Adrenal gland (tissue), 12 donors: ENCODE data around the gene CR1. TPM values are rescaled to one million over a fixed set of nuclear protein-coding genes. Genes with fewer than 3 reads are reported as not detected.

Experiments used
- DNase-seq, 7 donors: peaks; one replicate each; pipeline ENCODE4 v3.0.0-alpha.2; 2019 to 2020
- H3K27ac ChIP-seq, 5 donors: fragments of 200-600 bp; sonication (generic) in 4 of 5; 1 replicate in 3 of 5; 2 replicates in 2 of 5; pipeline versions ENCODE4 v1.5.1 to v1.8.0; 2016 to 2020; ENCODE audit warnings: mild to moderate bottlenecking in 1 of 5
- H3K27me3 ChIP-seq: fragments of 200-600 bp; 2 replicates; pipeline ENCODE4 v1.8.0; 2021
- H3K36me3 ChIP-seq, 2 donors: fragments of 200-600 bp; replicated peaks in 1 of 2; 1 replicate in 1 of 2; 2 replicates in 1 of 2; pipeline versions ENCODE4 v1.5.1 to v1.8.0; 2018 to 2022
- H3K4me1 ChIP-seq, 2 donors: fragments of 200-600 bp; replicated peaks in 1 of 2; 1 replicate in 1 of 2; 2 replicates in 1 of 2; pipeline versions ENCODE4 v1.5.1 to v1.8.0; 2018 to 2021
- H3K4me3 ChIP-seq, 4 donors: fragments of 200-600 bp; sonication (generic) in 3 of 4; one replicate each; pipeline ENCODE4 v1.5.1; 2016 to 2018
- H3K9me3 ChIP-seq, 3 donors: fragments of 200-600 bp; sonication (generic) in 1 of 3; replicated peaks in 1 of 3; 1 replicate in 2 of 3; 2 replicates in 1 of 3; pipeline versions ENCODE4 v1.5.1 to v1.8.0; 2016 to 2021
- POLR2A ChIP-seq, 2 donors: fragments of 450-650 bp; IDR thresholded peaks; one replicate each; pipeline ENCODE4 v1.6.1; 2017; ENCODE audit warnings: antibody characterized with exemption in 2 of 2, mild to moderate bottlenecking in 2 of 2, moderate library complexity in 1 of 2
- WGBS, 4 donors: extraction: QIAGEN DNeasy Blood & Tissue Kit in 2 of 4; methylation state at CpG; one replicate each; pipeline versions ENCODE4 v1.1.5 to v1.1.7; 2013 to 2017; 5-methylcytosine and 5-hydroxymethylcytosine counted together
- intact Hi-C, 2 donors: fragments of 100-400 bp; cut with DNase I; formaldehyde crosslinking; loops; one replicate each; pipeline versions ENCODE4 v1.14.1 to v1.15.0; 2022 to 2023
- polyA plus RNA-seq, 3 donors: library from polyadenylated mRNA; stranded (reverse); fragments of 200-250 nt in 2 of 3; fragments of 350-450 nt in 1 of 3; fragmentation: Illumina TruSeq in 1 of 3; extraction: RNeasy Lipid Tissue Mini Kit (QIAGEN cat#74804) in 1 of 3; gene quantifications; one replicate each; pipeline ENCODE4 v1.2.3, GENCODE V29; 2013 to 2014
- total RNA-seq, 9 donors: library from RNA; depleted of rRNA in 4 of 9; stranded (reverse); fragments of >200 nt in 4 of 9; fragments of 120-200 nt in 1 of 9; fragmentation: NEBNext Ultra II Directional in 1 of 9; extraction: Animal tissue kit (Norgen Biotek cat#: 25700) in 1 of 9; gene quantifications; one replicate each; pipeline versions ENCODE4 v1.1.0 to v1.2.4, GENCODE V29; 2013 to 2023
- TF ChIP-seq, protein P1 (sequence below), 6 experiments: fragments of 450-650 bp in 4 of 6; fragments of 200-600 bp in 2 of 6; sonication (generic) in 1 of 6; IDR thresholded peaks; 1 replicate in 5 of 6; 2 replicates in 1 of 6; pipeline versions ENCODE4 v1.5.1 to v1.8.0; 2016 to 2021; ENCODE audit warnings: antibody characterized with exemption in 6 of 6, mild to moderate bottlenecking in 2 of 6, moderate library complexity in 1 of 6
- donor health status: healthy with polysubstance abuse.
- donor health status: Bipolar disorder and iron deficiency.
- donor health status: DM: yes; HTN: yes; CAD: no.
- donor health status: DM: no; HTN: no; CAD: no.
- donor health status: DM: no; HTN: no; CAD: no.
- donor health status: DM: yes; HTN: yes; CAD: no.

CR1 gene
- total and polyA plus RNA-seq, 12 donors = 0.30 to 35.5 (median 3.6) TPM

DNA sequence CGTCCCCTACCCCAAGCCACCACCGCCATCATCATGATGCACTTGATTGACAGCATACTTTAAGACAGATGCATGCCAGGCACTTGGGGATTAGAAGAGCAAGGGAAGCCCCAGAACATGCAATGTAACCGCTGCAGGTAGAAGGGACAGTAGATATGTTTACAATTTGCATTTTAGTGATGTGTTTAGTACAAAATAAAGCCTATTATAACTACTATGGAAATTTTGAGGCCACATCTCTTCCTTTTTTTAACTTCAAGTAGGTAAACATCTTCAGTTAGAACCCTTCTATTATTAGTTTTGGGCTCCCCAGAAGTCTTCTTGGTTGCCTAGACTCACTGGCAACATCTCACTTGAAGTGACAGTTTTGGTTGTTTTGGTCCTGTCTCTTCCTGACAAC is 174.2 kb downstream of the CR1 start:
- WGBS, 4 donors = 80 to 88% (median 87%) methylated on average over 3 of the region's 3 CpGs
- Histone ChIP-seq H3K4me1 (peaks cover 0 to 7% of the 10 kb centered on the region in 2 donors), H3K9me3 (no peaks in the 10 kb centered on the region), H3K27me3 (peaks cover 46% of the 10 kb centered on the region), H3K4me3 (no peak overlapping the region), H3K27ac (no peak overlapping the region), H3K36me3 (no peaks in the 10 kb centered on the region)
- no peak for TF ChIP-seq POLR2A (IDR thresholded peaks at IDR 0.05)
- TF ChIP-seq, protein P1, sequence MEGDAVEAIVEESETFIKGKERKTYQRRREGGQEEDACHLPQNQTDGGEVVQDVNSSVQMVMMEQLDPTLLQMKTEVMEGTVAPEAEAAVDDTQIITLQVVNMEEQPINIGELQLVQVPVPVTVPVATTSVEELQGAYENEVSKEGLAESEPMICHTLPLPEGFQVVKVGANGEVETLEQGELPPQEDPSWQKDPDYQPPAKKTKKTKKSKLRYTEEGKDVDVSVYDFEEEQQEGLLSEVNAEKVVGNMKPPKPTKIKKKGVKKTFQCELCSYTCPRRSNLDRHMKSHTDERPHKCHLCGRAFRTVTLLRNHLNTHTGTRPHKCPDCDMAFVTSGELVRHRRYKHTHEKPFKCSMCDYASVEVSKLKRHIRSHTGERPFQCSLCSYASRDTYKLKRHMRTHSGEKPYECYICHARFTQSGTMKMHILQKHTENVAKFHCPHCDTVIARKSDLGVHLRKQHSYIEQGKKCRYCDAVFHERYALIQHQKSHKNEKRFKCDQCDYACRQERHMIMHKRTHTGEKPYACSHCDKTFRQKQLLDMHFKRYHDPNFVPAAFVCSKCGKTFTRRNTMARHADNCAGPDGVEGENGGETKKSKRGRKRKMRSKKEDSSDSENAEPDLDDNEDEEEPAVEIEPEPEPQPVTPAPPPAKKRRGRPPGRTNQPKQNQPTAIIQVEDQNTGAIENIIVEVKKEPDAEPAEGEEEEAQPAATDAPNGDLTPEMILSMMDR (IDR thresholded peaks at IDR 0.05) = no peak
- DNase-seq = no peak
- intact Hi-C loops = no loop called here

DNA sequence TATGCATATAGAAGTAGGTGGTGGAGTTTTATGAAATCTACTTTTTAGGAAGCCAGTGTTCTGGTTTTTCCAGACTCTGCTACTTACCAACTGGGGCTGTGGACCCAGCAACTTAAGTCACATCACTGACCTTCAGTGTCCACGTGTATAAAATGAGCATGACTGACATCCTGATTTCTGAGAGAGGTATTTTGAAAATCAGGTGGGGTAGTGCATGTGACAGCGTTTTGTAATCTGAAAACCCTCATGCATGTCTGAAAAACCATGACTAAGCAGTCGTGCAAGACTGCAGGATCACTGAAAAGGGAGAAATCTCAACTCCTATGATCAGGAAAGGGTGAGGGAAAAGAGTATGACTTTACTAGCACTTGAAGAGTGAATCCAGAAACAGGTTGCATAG is 175.0 kb downstream of the CR1 start:
- H3K27me3 ChIP-seq = peaks cover 40% of the 10 kb centered on the region
- WGBS, 4 donors = 33 to 40% (median 38%) methylated on average over 3 of the region's 3 CpGs

DNA sequence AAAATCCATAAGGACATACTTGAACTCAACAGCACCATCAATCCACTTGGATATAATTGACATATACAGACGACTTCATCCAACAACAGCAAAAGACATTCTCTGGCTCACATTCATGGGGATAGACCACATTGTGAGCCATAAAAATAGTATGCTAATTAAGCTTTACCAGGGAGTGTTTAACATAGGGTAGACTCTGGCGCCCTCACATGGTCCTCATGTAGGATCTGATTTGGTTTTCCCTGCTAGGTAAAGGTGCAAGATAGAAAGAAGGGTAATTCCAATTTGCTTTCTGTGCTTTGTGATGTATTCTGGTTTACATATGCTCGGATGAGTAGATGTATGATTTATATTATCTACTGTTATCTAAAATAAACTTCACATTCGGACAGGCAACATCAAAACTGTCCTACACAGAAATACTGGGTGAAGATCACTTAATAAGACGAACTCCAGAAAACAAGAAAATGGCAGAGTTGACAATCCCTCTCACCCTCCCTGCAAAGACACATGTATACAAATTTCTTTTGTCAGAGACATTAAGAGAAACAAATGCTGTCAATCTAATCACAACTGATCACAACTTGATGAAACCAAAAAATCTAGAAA is 176.7 kb downstream of the CR1 start:
- no peaks in the 10 kb centered on the region for H3K36me3 ChIP-seq
- intact Hi-C loops = no loop called here
- H3K9me3 ChIP-seq = no peaks in the 10 kb centered on the region
- 27 to 33% (median 30%) methylated on average over 5 of the region's 5 CpGs for WGBS, 4 donors
- H3K4me3 ChIP-seq = no peak overlapping the region
- H3K27me3 ChIP-seq = peaks cover 28% of the 10 kb centered on the region
- no peak overlapping the region for H3K27ac ChIP-seq
- peaks cover 0 to 7% of the 10 kb centered on the region in 2 donors for H3K4me1 ChIP-seq
- peak in 3 of 7 donors; percentile 25 to 51 (median 26) for DNase-seq
- no peak for TF ChIP-seq POLR2A (IDR thresholded peaks at IDR 0.05)
- TF ChIP-seq, protein P1 (IDR thresholded peaks at IDR 0.05) = peak in 5 of 6 experiments; percentile 19 to 47 (median 32)

More for the DNA sequence above, 175.0 kb downstream of the CR1 start:
- Histone ChIP-seq H3K4me1 (peaks cover 0 to 7% of the 10 kb centered on the region in 2 donors), H3K4me3 (no peak overlapping the region), H3K9me3 (no peaks in the 10 kb centered on the region), H3K36me3 (no peaks in the 10 kb centered on the region), H3K27ac (no peak overlapping the region)
- TF ChIP-seq, protein P1 (IDR thresholded peaks at IDR 0.05) = no peak
- TF ChIP-seq POLR2A (IDR thresholded peaks at IDR 0.05) = no peak
- no peak for DNase-seq
- intact Hi-C loops = no loop called here

DNA sequence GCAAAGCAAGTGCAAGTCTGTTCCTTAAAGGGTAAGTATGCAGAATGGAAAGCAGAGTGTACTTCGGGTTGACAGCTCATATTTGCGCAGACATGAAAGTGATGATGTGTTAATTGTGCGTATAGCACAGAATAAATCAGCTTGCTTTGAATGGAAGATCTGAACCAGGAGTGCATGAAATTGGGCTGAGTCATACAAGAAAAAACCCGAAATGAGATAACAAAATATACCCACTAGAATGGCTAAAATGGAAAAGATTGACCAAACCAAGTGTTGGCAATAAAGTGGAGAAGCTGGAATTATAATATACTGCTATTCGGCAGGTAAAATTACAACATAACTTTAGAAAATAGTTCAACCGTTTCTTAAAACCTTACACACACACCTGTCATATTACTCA is 177.4 kb downstream of the CR1 start:
- Histone ChIP-seq H3K4me3 (no peak overlapping the region), H3K4me1 (peaks cover 0 to 7% of the 10 kb centered on the region in 2 donors), H3K9me3 (no peaks in the 10 kb centered on the region), H3K27me3 (peaks cover 22% of the 10 kb centered on the region), H3K36me3 (no peaks in the 10 kb centered on the region), H3K27ac (no peak overlapping the region)
- 68 to 81% (median 72%) methylated on average over 6 of the region's 6 CpGs for WGBS, 4 donors
- DNase-seq = no peak
- intact Hi-C loops = no loop called here
- no peak for TF ChIP-seq POLR2A (IDR thresholded peaks at IDR 0.05)
- TF ChIP-seq, protein P1 (IDR thresholded peaks at IDR 0.05) = no peak
